Endothelial cell of umbilical vein (primary cell): ENCODE results near the gene CBLN3. TPM values are rescaled to one million over a fixed set of nuclear protein-coding genes. Genes with fewer than 3 reads are reported as not detected.

ENCODE experiments used
- BruUV-seq: library from RNA; stranded (reverse); fragments of 400-500 nt; replicated peaks from 2 replicates; lab custom pipeline; 2021; lab: Mats Ljungman, UMichigan
- CTCF ChIA-PET: fragments of 300-600, 350-600 bp; sonication (Branson Sonifier 250); formaldehyde crosslinking; loops from one replicate; lab custom pipeline; 2021; ENCODE audit warnings: antibody characterized with exemption, inconsistent platforms; lab: Charles Lee
- POLR2A ChIA-PET: fragments of 300-600, 350-600 bp; sonication (Branson Sonifier 250); formaldehyde crosslinking; loops from one replicate; lab custom pipeline; 2021; ENCODE audit warnings: antibody characterized with exemption, inconsistent platforms; lab: Charles Lee
- DNase-seq: peaks from one replicate; pipeline ENCODE4 v3.0.0-alpha.2; 2011; ENCODE audit warnings: low read depth, low spot score
- FAIRE-seq: peaks from 2 replicates; lab custom pipeline; 2011; peaks lifted over from hg19 to GRCh38; lab: Jason Lieb, UNC
- H2AFZ ChIP-seq: 2 replicates; pipeline ENCODE4 v1.6.0; 2012; ENCODE audit warnings: low read depth, low read length, control low read depth, inconsistent platforms
- H3K27ac ChIP-seq: 2 replicates; pipeline ENCODE4 v1.5.1; 2011; ENCODE audit warnings: low read depth, mild to moderate bottlenecking, control low read depth, low read length, moderate library complexity; ENCODE audit not compliant: insufficient read depth
- H3K27me3 ChIP-seq, 2 experiments: 2 replicates each; pipeline versions ENCODE4 v1.6.0 to v1.6.1; 2011; ENCODE audit warnings: low read length in 2 of 2, mixed read lengths in 1 of 2; ENCODE audit not compliant: control insufficient read depth in 2 of 2, insufficient read depth in 2 of 2
- H3K36me3 ChIP-seq, 2 experiments: 2 replicates in 1 of 2; 3 replicates in 1 of 2; pipeline ENCODE4 v1.5.1; 2011; ENCODE audit warnings: low read length in 2 of 2, mild to moderate bottlenecking in 1 of 2, moderate library complexity in 1 of 2; ENCODE audit not compliant: control insufficient read depth in 2 of 2, insufficient read depth in 2 of 2; ENCODE audit errors: extremely low read depth in 1 of 2
- H3K4me1 ChIP-seq: 3 replicates; pipeline ENCODE4 v1.5.1; 2011; ENCODE audit warnings: mild to moderate bottlenecking, low read length; ENCODE audit not compliant: control insufficient read depth, insufficient read depth; ENCODE audit errors: extremely low read depth
- H3K4me2 ChIP-seq: 2 replicates; pipeline ENCODE4 v1.6.1; 2011; ENCODE audit warnings: low read length, control low read depth, mixed read lengths; ENCODE audit not compliant: insufficient read depth
- H3K4me3 ChIP-seq, 3 experiments: fragments of 200-600 bp in 1 of 3; sonication (generic), shearing (Covaris generic) in 1 of 3; replicated peaks in 1 of 3; 2 replicates each; pipeline ENCODE4 v1.5.1; 2011 to 2016; ENCODE audit warnings: control low read depth in 3 of 3, low read length in 3 of 3, mild to moderate bottlenecking in 2 of 3, inconsistent platforms in 1 of 3, low read depth in 1 of 3, moderate library complexity in 1 of 3; ENCODE audit not compliant: insufficient read depth in 1 of 3
- H3K79me2 ChIP-seq: 2 replicates; pipeline ENCODE4 v1.6.0; 2012; ENCODE audit warnings: low read length, inconsistent platforms; ENCODE audit not compliant: control insufficient read depth, insufficient read depth
- H3K9ac ChIP-seq: replicated peaks from 2 replicates; pipeline ENCODE3; 2011; ENCODE audit warnings: low read length, control low read depth; ENCODE audit not compliant: insufficient read depth; ENCODE audit errors: extremely low read depth
- H3K9me1 ChIP-seq: replicated peaks from 3 replicates; pipeline ENCODE4 v1.6.0; 2011; ENCODE audit warnings: mild to moderate bottlenecking, low read length; ENCODE audit not compliant: control insufficient read depth, insufficient read depth; ENCODE audit errors: extremely low read depth
- H3K9me3 ChIP-seq: replicated peaks from 2 replicates; pipeline ENCODE4 v1.5.1; 2012; ENCODE audit warnings: low read length, inconsistent platforms; ENCODE audit not compliant: control insufficient read depth, insufficient read depth
- H4K20me1 ChIP-seq: replicated peaks from 2 replicates; pipeline ENCODE3; 2011; ENCODE audit warnings: mild to moderate bottlenecking, low read length; ENCODE audit not compliant: control insufficient read depth, insufficient read depth; ENCODE audit errors: extremely low read depth
- CTCF ChIP-seq, 2 donors: IDR thresholded peaks; 1 replicate in 1 of 2; 2 replicates in 1 of 2; pipeline ENCODE4 v1.5.1; 2011; ENCODE audit warnings: low read length in 2 of 2, mild to moderate bottlenecking in 2 of 2, moderate library complexity in 2 of 2, control low read depth in 1 of 2, inconsistent platforms in 1 of 2, low read depth in 1 of 2; ENCODE audit not compliant: insufficient read depth in 1 of 2; ENCODE audit errors: extremely low read depth in 1 of 2
- EZH2 ChIP-seq: IDR thresholded peaks from 2 replicates; pipeline ENCODE4 v1.6.1; 2012; ENCODE audit warnings: borderline replicate concordance, low read depth, mild to moderate bottlenecking, moderate library complexity, low read length, inconsistent platforms; ENCODE audit not compliant: severe bottlenecking
- FOS ChIP-seq: IDR thresholded peaks from 2 replicates; pipeline ENCODE4 v1.6.1; 2011; ENCODE audit warnings: mild to moderate bottlenecking, low read length, moderate library complexity, borderline replicate concordance; ENCODE audit not compliant: insufficient read depth
- GATA2 ChIP-seq: IDR thresholded peaks from 2 replicates; pipeline ENCODE4 v1.7.0; 2011; ENCODE audit warnings: low read depth, mild to moderate bottlenecking, moderate library complexity, mixed read lengths, low read length; ENCODE audit not compliant: insufficient read length, insufficient read depth
- JUN ChIP-seq: IDR thresholded peaks from 2 replicates; pipeline ENCODE4 v1.6.1; 2011; ENCODE audit warnings: borderline replicate concordance, low read depth; ENCODE audit not compliant: insufficient read length, insufficient read depth
- MAX ChIP-seq: IDR thresholded peaks from 2 replicates; pipeline ENCODE4 v1.6.1; 2011; ENCODE audit not compliant: insufficient read depth, insufficient read length
- MYC ChIP-seq: IDR thresholded peaks from one replicate; pipeline ENCODE4 v1.6.1; 2011; ENCODE audit warnings: mild to moderate bottlenecking, low read depth, low read length
- POLR2A ChIP-seq: IDR thresholded peaks from 2 replicates; pipeline ENCODE4 v1.6.1; 2012; ENCODE audit warnings: low read depth, mild to moderate bottlenecking, control low read depth, low read length
- POLR2AphosphoS5 ChIP-seq: IDR thresholded peaks from 2 replicates; pipeline ENCODE4 v1.6.1; 2012; ENCODE audit warnings: low read depth, mild to moderate bottlenecking, control low read depth, low read length, moderate library complexity; ENCODE audit not compliant: insufficient read depth
- dilution Hi-C: fragments of 300-500 bp; cut with MboI; formaldehyde crosslinking; loops from one replicate; pipeline ENCODE4 v1.15.0; 2019; ENCODE audit warnings: low sequenced_read_pairs; ENCODE audit not compliant: extremely low pct_ligation_motif_present
- intact Hi-C: fragments of 100-400 bp; cut with micrococcal nuclease; formaldehyde crosslinking; loops from one replicate; pipeline ENCODE4 v1.10.0; 2022
- polyA plus RNA-seq, 4 experiments: library from polyadenylated mRNA; depleted of rRNA in 3 of 4; stranded (reverse) in 3 of 4; unstranded in 1 of 4; fragments of >200 nt; gene quantifications; 2 replicates each; pipeline versions ENCODE4 v1.2.1 to v1.2.3, GENCODE V29; 2011 to 2012; ENCODE audit warnings: missing spikeins in 1 of 4
- total RNA-seq: library from RNA; stranded (reverse); gene quantifications from 2 replicates; pipeline ENCODE4 v1.2.3, GENCODE V29; 2021

The CBLN3 gene
- total and polyA plus RNA-seq, 2 donors (not counting 3 experiments of a cell fraction or from before 2014, with no cell fraction given): 7.9 to 8.6 TPM

- Histone ChIP-seq H3K27ac (no peak overlapping the region), H3K9me1 (no peaks in the 10 kb centered on the region), H3K4me3 (no peak overlapping the region), H3K79me2 (no peaks in the 10 kb centered on the region), H3K9ac (no peak overlapping the region), H3K4me1 (no peaks in the 10 kb centered on the region), H4K20me1 (no peaks in the 10 kb centered on the region), H2AFZ (no peak overlapping the region), H3K9me3 (no peaks in the 10 kb centered on the region), H3K4me2 (no peak overlapping the region), H3K27me3 (no peaks in the 10 kb centered on the region), H3K36me3 (no peaks in the 10 kb centered on the region)
- TF ChIP-seq EZH2 (no peak), JUN (no peak), GATA2 (no peak), POLR2AphosphoS5 (no peak)
- ChIA-PET CTCF (no interaction called here), POLR2A (no interaction called here)
- no TSS peak for BruUV-seq
- no peak for FAIRE-seq
- dilution Hi-C loops: no loop called here
- intact Hi-C loops: no loop called here
- no peak for DNase-seq
Observed at GRCh38 chr14:24465805-24466204, 36.3 kb upstream of the CBLN3 start.

- H3K27ac ChIP-seq: no peak overlapping the region
- no peaks in the 10 kb centered on the region for H3K9me1 ChIP-seq
- H3K4me2 ChIP-seq: no peak overlapping the region
- intact Hi-C loops (no loop called here), dilution Hi-C loops (no loop called here)
- ChIA-PET POLR2A (no interaction called here), CTCF (no interaction called here)
- DNase-seq (no peak), FAIRE-seq (no peak)
- H4K20me1 ChIP-seq: no peaks in the 10 kb centered on the region
- no TSS peak for BruUV-seq
- H3K9me3 ChIP-seq: no peaks in the 10 kb centered on the region
- no peaks in the 10 kb centered on the region for H3K4me1 ChIP-seq
- H3K79me2 ChIP-seq: no peaks in the 10 kb centered on the region
- H2AFZ ChIP-seq: no peak overlapping the region
- no peak overlapping the region for H3K9ac ChIP-seq
- TF ChIP-seq POLR2AphosphoS5 (no peak), MAX (no peak), MYC (no peak), JUN (no peak), GATA2 (no peak), CTCF (IDR thresholded peaks at IDR 0.05; ENCODE audit: extremely low read depth in 1 of 2, insufficient read depth in 1 of 2, low read depth in 1 of 2, low read length in 2 of 2) (no peak), FOS (no peak), EZH2 (no peak), POLR2A (no peak)
- H3K4me3 ChIP-seq: no peak overlapping the region
- H3K36me3 ChIP-seq: no peaks in the 10 kb centered on the region
- H3K27me3 ChIP-seq: no peaks in the 10 kb centered on the region
Observed at GRCh38 chr14:24465368-24465767, 35.9 kb upstream of the CBLN3 start.
